ENCODE data around the gene PHETA2.
"Not testable (repeated sequence)": the region's sequence is repeated elsewhere in the genome, so short reads cannot be mapped to it uniquely, and the experiment has no call there.

The PHETA2 gene

GRCh38 chr22:42071508-42071907 is 2.5 kb upstream of the PHETA2 start:
- not testable (repeated sequence) for H3K4me1 ChIP-seq (ENCODE audit: control insufficient read depth, low read depth, low read length); DNase-seq; H3K27ac ChIP-seq (ENCODE audit: low read depth, low read length); H3K4me2 ChIP-seq (ENCODE audit: low read length); H3K79me2 ChIP-seq (ENCODE audit: control insufficient read depth, insufficient read depth, low read length); H3K79me1 ChIP-seq (ENCODE audit: low read length); H3K9ac ChIP-seq (ENCODE audit: low read length); H3K4me3 ChIP-seq (ENCODE audit: low read length); H2BK5ac ChIP-seq (ENCODE audit: low read length); H3K56ac ChIP-seq (ENCODE audit: low read length); H2AK5ac ChIP-seq (ENCODE audit: low read length); H2BK15ac ChIP-seq (replicated peaks; ENCODE audit: low read depth); H4K5ac ChIP-seq (ENCODE audit: low read length); H4K8ac ChIP-seq (ENCODE audit: low read depth, low read length); H3K4ac ChIP-seq (ENCODE audit: low read depth, low read length); H3K36me3 ChIP-seq (ENCODE audit: control insufficient read depth, insufficient read depth, low read length); H3K18ac ChIP-seq (ENCODE audit: low read length); H2BK120ac ChIP-seq (ENCODE audit: low read depth, low read length); H3K23ac ChIP-seq (ENCODE audit: low read length); H3K27me3 ChIP-seq (ENCODE audit: insufficient read depth, low read length, poor library complexity)
- WGBS (ENCODE audit: extremely low coverage, insufficient coverage, low lambda C conversion rate): no CpG with 5 or more reads among the region's 7 CpGs

- no peak overlapping the region for H4K8ac ChIP-seq (ENCODE audit: low read depth, low read length)
- H3K4ac ChIP-seq (ENCODE audit: low read depth, low read length): no peak overlapping the region
These were observed 1.3 kb upstream of the PHETA2 start for GRCh38 chr22:42072606-42073330.

GRCh38 chr22:42073621-42074041 is 417 bp upstream of the PHETA2 start:
- no peak overlapping the region for H3K27ac ChIP-seq (ENCODE audit: low read depth, low read length)
- peak overlapping the region; percentile 69 for H3K9ac ChIP-seq (ENCODE audit: low read length)
- H3K56ac ChIP-seq (ENCODE audit: low read length): peak overlapping the region; percentile 69
- H3K36me3 ChIP-seq (ENCODE audit: control insufficient read depth, insufficient read depth, low read length): no peaks in the 10 kb centered on the region
- no peak for DNase-seq
- no peak overlapping the region for H4K5ac ChIP-seq (ENCODE audit: low read length)
- H4K8ac ChIP-seq (ENCODE audit: low read depth, low read length): peak overlapping the region; percentile 76
- H3K27me3 ChIP-seq (ENCODE audit: insufficient read depth, low read length, poor library complexity): no peaks in the 10 kb centered on the region
- no peak overlapping the region for H2BK5ac ChIP-seq (ENCODE audit: low read length)
- H2AK5ac ChIP-seq (ENCODE audit: low read length): no peak overlapping the region
- no peak overlapping the region for H2BK15ac ChIP-seq (replicated peaks; ENCODE audit: low read depth)
- peak overlapping the region; percentile 34 for H3K23ac ChIP-seq (ENCODE audit: low read length)
- H3K4me3 ChIP-seq (ENCODE audit: low read length): no peak overlapping the region
- H3K18ac ChIP-seq (ENCODE audit: low read length): peak overlapping the region; percentile 25
- no peak overlapping the region for H3K4me2 ChIP-seq (ENCODE audit: low read length)
- H3K79me1 ChIP-seq (ENCODE audit: low read length): peaks cover 2% of the 10 kb centered on the region
- no peak overlapping the region for H2BK120ac ChIP-seq (ENCODE audit: low read depth, low read length)
- H3K4me1 ChIP-seq (ENCODE audit: control insufficient read depth, low read depth, low read length): peaks cover 7% of the 10 kb centered on the region
- no peaks in the 10 kb centered on the region for H3K79me2 ChIP-seq (ENCODE audit: control insufficient read depth, insufficient read depth, low read length)
- no CpG with 5 or more reads among the region's 14 CpGs for WGBS (ENCODE audit: extremely low coverage, insufficient coverage, low lambda C conversion rate)
- peak overlapping the region; percentile 82 for H3K4ac ChIP-seq (ENCODE audit: low read depth, low read length)

More at GRCh38 chr22:42072606-42073330, 1.3 kb upstream of the PHETA2 start:
- H2BK120ac ChIP-seq (ENCODE audit: low read depth, low read length): no peak overlapping the region
- DNase-seq: no peak
- no peak overlapping the region for H2AK5ac ChIP-seq (ENCODE audit: low read length)
- H3K79me1 ChIP-seq (ENCODE audit: low read length): peaks cover 2% of the 10 kb centered on the region
- H3K4me2 ChIP-seq (ENCODE audit: low read length): no peak overlapping the region
- no peak overlapping the region for H3K4me3 ChIP-seq (ENCODE audit: low read length)
- no peak overlapping the region for H3K9ac ChIP-seq (ENCODE audit: low read length)
- no peaks in the 10 kb centered on the region for H3K79me2 ChIP-seq (ENCODE audit: control insufficient read depth, insufficient read depth, low read length)
- H3K27ac ChIP-seq (ENCODE audit: low read depth, low read length): no peak overlapping the region
- H3K36me3 ChIP-seq (ENCODE audit: control insufficient read depth, insufficient read depth, low read length): no peaks in the 10 kb centered on the region
- no CpG with 5 or more reads among the region's 8 CpGs for WGBS (ENCODE audit: extremely low coverage, insufficient coverage, low lambda C conversion rate)
- no peak overlapping the region for H4K5ac ChIP-seq (ENCODE audit: low read length)
- H3K18ac ChIP-seq (ENCODE audit: low read length): no peak overlapping the region
- no peak overlapping the region for H3K23ac ChIP-seq (ENCODE audit: low read length)
- H3K56ac ChIP-seq (ENCODE audit: low read length): no peak overlapping the region
- H2BK15ac ChIP-seq (replicated peaks; ENCODE audit: low read depth): no peak overlapping the region
- peaks cover 7% of the 10 kb centered on the region for H3K4me1 ChIP-seq (ENCODE audit: control insufficient read depth, low read depth, low read length)
- H3K27me3 ChIP-seq (ENCODE audit: insufficient read depth, low read length, poor library complexity): no peaks in the 10 kb centered on the region
- H2BK5ac ChIP-seq (ENCODE audit: low read length): no peak overlapping the region

- H2BK15ac ChIP-seq (replicated peaks; ENCODE audit: low read depth): no peak overlapping the region
- no peak overlapping the region for H3K4me3 ChIP-seq (ENCODE audit: low read length)
- DNase-seq: no peak
- H3K4ac ChIP-seq (ENCODE audit: low read depth, low read length): no peak overlapping the region
- H3K56ac ChIP-seq (ENCODE audit: low read length): peak overlapping the region; percentile 69
- peak overlapping the region; percentile 69 for H3K9ac ChIP-seq (ENCODE audit: low read length)
- WGBS (ENCODE audit: extremely low coverage, insufficient coverage, low lambda C conversion rate): no CpG with 5 or more reads among the region's 9 CpGs
- no peak overlapping the region for H4K5ac ChIP-seq (ENCODE audit: low read length)
- peak overlapping the region; percentile 64 for H2AK5ac ChIP-seq (ENCODE audit: low read length)
- no peak overlapping the region for H3K4me2 ChIP-seq (ENCODE audit: low read length)
- no peaks in the 10 kb centered on the region for H3K27me3 ChIP-seq (ENCODE audit: insufficient read depth, low read length, poor library complexity)
- no peaks in the 10 kb centered on the region for H3K79me2 ChIP-seq (ENCODE audit: control insufficient read depth, insufficient read depth, low read length)
- no peak overlapping the region for H2BK120ac ChIP-seq (ENCODE audit: low read depth, low read length)
- peaks cover 4% of the 10 kb centered on the region for H3K4me1 ChIP-seq (ENCODE audit: control insufficient read depth, low read depth, low read length)
- no peaks in the 10 kb centered on the region for H3K36me3 ChIP-seq (ENCODE audit: control insufficient read depth, insufficient read depth, low read length)
- no peak overlapping the region for H3K18ac ChIP-seq (ENCODE audit: low read length)
- H2BK5ac ChIP-seq (ENCODE audit: low read length): no peak overlapping the region
- no peak overlapping the region for H3K23ac ChIP-seq (ENCODE audit: low read length)
- H4K8ac ChIP-seq (ENCODE audit: low read depth, low read length): no peak overlapping the region
- no peak overlapping the region for H3K27ac ChIP-seq (ENCODE audit: low read depth, low read length)
- no peaks in the 10 kb centered on the region for H3K79me1 ChIP-seq (ENCODE audit: low read length)
These were observed 1.0 kb downstream of the PHETA2 start for GRCh38 chr22:42074846-42075676.

GRCh38 chr22:42076764-42077485 is 2.9 kb downstream of the PHETA2 start:
- DNase-seq: no peak
- no peak overlapping the region for H3K9ac ChIP-seq (ENCODE audit: low read length)

More at GRCh38 chr22:42076764-42077485, 2.9 kb downstream of the PHETA2 start:
- Histone ChIP-seq H3K4ac (ENCODE audit: low read depth, low read length) (no peak overlapping the region), H3K36me3 (ENCODE audit: control insufficient read depth, insufficient read depth, low read length) (no peaks in the 10 kb centered on the region), H3K79me1 (ENCODE audit: low read length) (no peaks in the 10 kb centered on the region), H4K5ac (ENCODE audit: low read length) (no peak overlapping the region), H3K56ac (ENCODE audit: low read length) (no peak overlapping the region), H3K4me3 (ENCODE audit: low read length) (no peak overlapping the region), H3K4me2 (ENCODE audit: low read length) (no peak overlapping the region), H4K8ac (ENCODE audit: low read depth, low read length) (no peak overlapping the region), H3K79me2 (ENCODE audit: control insufficient read depth, insufficient read depth, low read length) (peaks cover 2% of the 10 kb centered on the region), H3K27me3 (ENCODE audit: insufficient read depth, low read length, poor library complexity) (no peaks in the 10 kb centered on the region), H2BK5ac (ENCODE audit: low read length) (no peak overlapping the region), H2AK5ac (ENCODE audit: low read length) (no peak overlapping the region), H3K27ac (ENCODE audit: low read depth, low read length) (no peak overlapping the region), H3K23ac (ENCODE audit: low read length) (no peak overlapping the region), H2BK120ac (ENCODE audit: low read depth, low read length) (no peak overlapping the region), H3K18ac (ENCODE audit: low read length) (no peak overlapping the region), H3K4me1 (ENCODE audit: control insufficient read depth, low read depth, low read length) (peaks cover 3% of the 10 kb centered on the region), H2BK15ac (replicated peaks; ENCODE audit: low read depth) (no peak overlapping the region)
- WGBS (ENCODE audit: extremely low coverage, insufficient coverage, low lambda C conversion rate): no CpG with 5 or more reads among the region's 20 CpGs

Measured in mesendoderm (in vitro differentiated cells).